ENCODE data around the gene CD79B. TPM values are rescaled to one million over a fixed set of nuclear protein-coding genes. Genes with fewer than 3 reads are reported as not detected.

CD79B gene
- total and polyA plus RNA-seq, 9 of the 15 experiments (the other 6 are each of a cell fraction or from before 2014, with no cell fraction given), result 0.15 to 0.62 (median 0.44) TPM; not detected in 2

GRCh38 chr17:63961355-63962212 lies 29.5 kb upstream of the CD79B start (continued):
- TF ChIP-seq ZNF395 (CRISPR knock-in tag; IDR thresholded peaks at IDR 0.05), result no peak
- no peak for TF ChIP-seq ZNF445 (CRISPR knock-in tag; IDR thresholded peaks at IDR 0.05; ENCODE audit: low read depth)
- TF ChIP-seq CBX1 (IDR thresholded peaks at IDR 0.05; ENCODE audit: low read depth), result no peak
- no peak for TF ChIP-seq SRSF1 (IDR thresholded peaks at IDR 0.05; ENCODE audit: low read depth, low read length)
- no peak for TF ChIP-seq ZNF778 (CRISPR knock-in tag; IDR thresholded peaks at IDR 0.05)
- TF ChIP-seq RAD51 (IDR thresholded peaks at IDR 0.05; ENCODE audit: borderline replicate concordance, low read depth), result no peak
- TF ChIP-seq ZNF134 (CRISPR knock-in tag; conservative IDR thresholded peaks at IDR 0.05), result no peak
- no peak for TF ChIP-seq CHD2 (IDR thresholded peaks at IDR 0.05; ENCODE audit: low read depth, low read length)
- TF ChIP-seq JUND (IDR thresholded peaks at IDR 0.05; ENCODE audit: borderline replicate concordance, low read depth, low read length), result peak; percentile 78
- TF ChIP-seq JUND (tag; IDR thresholded peaks at IDR 0.05; ENCODE audit: borderline replicate concordance, low read depth, low read length), result no peak; the same call in 2 of the 3 replicates
- TF ChIP-seq SOX6 (IDR thresholded peaks at IDR 0.05), result peak; percentile 62
- no peak for TF ChIP-seq TGIF2 (CRISPR knock-in tag; IDR thresholded peaks at IDR 0.05)
- TF ChIP-seq POLR2H (tag; IDR thresholded peaks at IDR 0.05; ENCODE audit: low read depth), result no peak
- no peak for TF ChIP-seq ZNF561 (CRISPR knock-in tag; conservative IDR thresholded peaks at IDR 0.05)
- TF ChIP-seq TEAD2 (tag; IDR thresholded peaks at IDR 0.05), result no peak
- no peak for TF ChIP-seq ZNF41 (CRISPR knock-in tag; conservative IDR thresholded peaks at IDR 0.05)
- TF ChIP-seq NBN (IDR thresholded peaks at IDR 0.05; ENCODE audit: low read depth), result no peak
- TF ChIP-seq ZNF347 (CRISPR knock-in tag; IDR thresholded peaks at IDR 0.05; ENCODE audit: low read depth), result no peak
- TF ChIP-seq GATAD2A (IDR thresholded peaks at IDR 0.05), result no peak
- no peak for TF ChIP-seq ZBTB33 (CRISPR knock-in tag; IDR thresholded peaks at IDR 0.05)
- TF ChIP-seq NR2C2 (CRISPR knock-in tag; IDR thresholded peaks at IDR 0.05), result no peak
- TF ChIP-seq NR2C2 (tag; IDR thresholded peaks at IDR 0.05), result peak; percentile 54; the same call in 1 of the 2 replicates
- TF ChIP-seq ZNF146 (CRISPR knock-in tag; IDR thresholded peaks at IDR 0.05; ENCODE audit: unreplicated experiment), result no peak
- no peak for TF ChIP-seq MLX (CRISPR knock-in tag; conservative IDR thresholded peaks at IDR 0.05)
- TF ChIP-seq MYC (IDR thresholded peaks at IDR 0.05; ENCODE audit: low read depth, low read length), result peak; percentile 87
- no peak for TF ChIP-seq MYC (CRISPR knock-in tag; IDR thresholded peaks at IDR 0.05; ENCODE audit: borderline replicate concordance, low read depth)
